Testis (tissue), 3 donors: ENCODE data around the gene SRPRA. TPM values are rescaled to one million over a fixed set of nuclear protein-coding genes. Genes with fewer than 3 reads are reported as not detected.
"Not testable (repeated sequence)": the region's sequence is repeated elsewhere in the genome, so short reads cannot be mapped to it uniquely, and the experiment has no call there.

ENCODE experiments used
- DNase-seq: peaks from one replicate; pipeline ENCODE4 v3.0.0-alpha.2; 2019
- H3K27ac ChIP-seq, 2 donors: fragments of 200-600 bp; sonication (generic); one replicate each; pipeline ENCODE4 v1.5.1; 2019
- H3K27me3 ChIP-seq: fragments of 200-600 bp; sonication (generic); one replicate; pipeline ENCODE4 v1.5.1; 2019
- H3K36me3 ChIP-seq: fragments of 200-600 bp; sonication (generic); one replicate; pipeline ENCODE4 v1.5.1; 2017; ENCODE audit warnings: low read depth; ENCODE audit errors: missing control alignments
- H3K4me1 ChIP-seq: fragments of 200-600 bp; sonication (generic); one replicate; pipeline ENCODE4 v1.5.1; 2019
- H3K4me3 ChIP-seq, 2 donors: fragments of 200-600 bp; sonication (generic); one replicate each; pipeline ENCODE4 v1.5.1; 2017 to 2019
- H3K9me3 ChIP-seq: fragments of 200-600 bp; sonication (generic); one replicate; pipeline ENCODE4 v1.5.1; 2017
- POLR2A ChIP-seq: fragments of 450-650 bp; IDR thresholded peaks from one replicate; pipeline ENCODE4 v1.6.1; 2017; ENCODE audit warnings: antibody characterized with exemption, mild to moderate bottlenecking, moderate library complexity
- WGBS, 2 donors: methylation state at CpG; one replicate each; pipeline ENCODE4 v1.1.5; 2018; 5-methylcytosine and 5-hydroxymethylcytosine counted together
- intact Hi-C: fragments of 100-400 bp; cut with DNase I; formaldehyde crosslinking; loops from one replicate; pipeline ENCODE4 v1.15.1; 2023; ENCODE audit warnings: low total_unique reads
- polyA plus RNA-seq: library from polyadenylated mRNA; stranded (reverse); fragments of 350-450 nt; fragmentation: Illumina TruSeq; extraction: RNeasy Lipid Tissue Mini Kit (QIAGEN cat#74804); gene quantifications from one replicate; pipeline ENCODE4 v1.2.3, GENCODE V29; 2014; ENCODE audit warnings: low read depth, low replicate concordance; ENCODE audit not compliant: insufficient read depth
- total RNA-seq, 2 donors: library from RNA; depleted of rRNA; stranded (reverse); fragments of >200 nt; gene quantifications; one replicate each; pipeline ENCODE4 v1.2.3, GENCODE V29; 2016
- TF ChIP-seq, protein P1 (sequence below), 3 experiments: fragments of 450-650 bp in 2 of 3; fragments of 200-600 bp in 1 of 3; sonication (generic) in 1 of 3; IDR thresholded peaks; one replicate each; pipeline ENCODE4 v1.5.1; 2016 to 2019; ENCODE audit warnings: antibody characterized with exemption in 3 of 3, mild to moderate bottlenecking in 2 of 3, moderate library complexity in 1 of 3

The SRPRA gene
- total and polyA plus RNA-seq, 3 donors from 2014 or later, result 88.4 to 122 (median 105) TPM

DNA sequence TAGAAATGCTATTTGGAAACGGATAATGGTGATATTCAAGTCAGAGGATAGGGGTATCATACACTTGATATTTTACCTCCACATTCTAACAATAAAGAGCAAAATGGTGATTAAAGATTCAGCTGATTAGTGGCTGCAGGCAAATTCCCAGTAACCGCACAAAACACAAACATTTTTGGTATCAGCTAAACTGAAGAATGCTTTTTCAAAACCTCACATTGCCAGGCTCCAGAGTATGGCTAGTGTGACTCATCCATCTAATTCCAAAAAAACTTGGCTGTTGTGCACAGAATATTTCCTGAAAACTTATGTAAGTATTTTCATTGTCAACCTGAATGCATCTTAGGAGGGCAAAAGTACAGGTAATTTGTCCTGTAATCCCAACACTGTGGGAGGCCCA, 10.9 kb downstream of the SRPRA start:
- Histone ChIP-seq H3K27me3 (no peaks in the 10 kb centered on the region), H3K27ac (no peak overlapping the region), H3K4me3 (no peak overlapping the region), H3K36me3 (no peaks in the 10 kb centered on the region), H3K4me1 (peaks cover 17% of the 10 kb centered on the region), H3K9me3 (no peaks in the 10 kb centered on the region)
- DNase-seq, result no peak
- TF ChIP-seq, protein P1, sequence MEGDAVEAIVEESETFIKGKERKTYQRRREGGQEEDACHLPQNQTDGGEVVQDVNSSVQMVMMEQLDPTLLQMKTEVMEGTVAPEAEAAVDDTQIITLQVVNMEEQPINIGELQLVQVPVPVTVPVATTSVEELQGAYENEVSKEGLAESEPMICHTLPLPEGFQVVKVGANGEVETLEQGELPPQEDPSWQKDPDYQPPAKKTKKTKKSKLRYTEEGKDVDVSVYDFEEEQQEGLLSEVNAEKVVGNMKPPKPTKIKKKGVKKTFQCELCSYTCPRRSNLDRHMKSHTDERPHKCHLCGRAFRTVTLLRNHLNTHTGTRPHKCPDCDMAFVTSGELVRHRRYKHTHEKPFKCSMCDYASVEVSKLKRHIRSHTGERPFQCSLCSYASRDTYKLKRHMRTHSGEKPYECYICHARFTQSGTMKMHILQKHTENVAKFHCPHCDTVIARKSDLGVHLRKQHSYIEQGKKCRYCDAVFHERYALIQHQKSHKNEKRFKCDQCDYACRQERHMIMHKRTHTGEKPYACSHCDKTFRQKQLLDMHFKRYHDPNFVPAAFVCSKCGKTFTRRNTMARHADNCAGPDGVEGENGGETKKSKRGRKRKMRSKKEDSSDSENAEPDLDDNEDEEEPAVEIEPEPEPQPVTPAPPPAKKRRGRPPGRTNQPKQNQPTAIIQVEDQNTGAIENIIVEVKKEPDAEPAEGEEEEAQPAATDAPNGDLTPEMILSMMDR (IDR thresholded peaks at IDR 0.05), result no peak
- 82 to 94% methylated on average over 2 of the region's 2 CpGs for WGBS, 2 donors
- intact Hi-C loops, result no loop called here

GRCh38 chr11:126257144-126257543, 11.6 kb downstream of the SRPRA start:
- DNase-seq, result no peak
- Histone ChIP-seq H3K27ac (no peak overlapping the region), H3K36me3 (no peaks in the 10 kb centered on the region), H3K4me1 (peaks cover 17% of the 10 kb centered on the region), H3K9me3 (no peaks in the 10 kb centered on the region), H3K27me3 (no peaks in the 10 kb centered on the region), H3K4me3 (no peak overlapping the region)
- intact Hi-C loops, result no loop called here
- TF ChIP-seq, protein P1 (IDR thresholded peaks at IDR 0.05), result no peak
- no peak for TF ChIP-seq POLR2A
- 85 to 88% methylated on average over 2 of the region's 2 CpGs for WGBS, 2 donors

DNA sequence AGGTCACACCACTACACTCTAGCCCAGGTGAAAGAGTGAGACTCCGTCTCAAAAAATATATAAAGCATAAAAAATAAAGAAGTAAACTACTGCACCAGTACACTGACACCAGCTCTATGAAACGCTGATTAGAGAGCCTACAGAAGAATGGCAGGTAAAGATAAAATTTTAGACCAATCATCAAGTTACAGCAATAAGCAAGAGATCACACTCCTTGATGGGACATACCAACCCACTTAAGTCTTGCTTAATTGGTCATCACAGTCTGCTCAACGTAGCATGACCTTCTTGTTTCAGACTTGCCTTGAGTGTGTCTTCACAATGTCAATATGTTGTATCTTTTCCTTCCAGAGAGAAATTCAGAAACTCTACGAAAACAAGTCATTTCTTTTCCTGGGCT, 12.5 kb downstream of the SRPRA start:
- no peak overlapping the region for H3K4me3 ChIP-seq
- DNase-seq, result no peak
- H3K9me3 ChIP-seq, result no peaks in the 10 kb centered on the region
- TF ChIP-seq, protein P1 (IDR thresholded peaks at IDR 0.05), result no peak
- no peak for TF ChIP-seq POLR2A
- H3K27me3 ChIP-seq, result no peaks in the 10 kb centered on the region
- H3K36me3 ChIP-seq, result no peaks in the 10 kb centered on the region
- intact Hi-C loops, result no loop called here
- peaks cover 17% of the 10 kb centered on the region for H3K4me1 ChIP-seq
- H3K27ac ChIP-seq, result no peak overlapping the region
- WGBS, 2 donors, result 92% methylated on average over 4 of the region's 4 CpGs

- H3K4me1 ChIP-seq, result peaks cover 13% of the 10 kb centered on the region
- H3K27ac ChIP-seq, H3K27me3 ChIP-seq, H3K4me3 ChIP-seq, DNase-seq, H3K36me3 ChIP-seq, H3K9me3 ChIP-seq, intact Hi-C loops: not testable (repeated sequence)
- WGBS, 2 donors, result 92 to 94% methylated on average over 5 of the region's 5 CpGs
These were observed 13.2 kb downstream of the SRPRA start for GRCh38 chr11:126255507-126255906.

GRCh38 chr11:126254819-126255218, 13.9 kb downstream of the SRPRA start:
- 50 to 55% methylated on average over 1 of the region's 1 CpG for WGBS, 2 donors
- H3K36me3 ChIP-seq, result no peaks in the 10 kb centered on the region

More at GRCh38 chr11:126254819-126255218, 13.9 kb downstream of the SRPRA start:
- Histone ChIP-seq H3K9me3 (no peaks in the 10 kb centered on the region), H3K27ac (no peak overlapping the region), H3K4me1 (peaks cover 6% of the 10 kb centered on the region), H3K4me3 (no peak overlapping the region), H3K27me3 (no peaks in the 10 kb centered on the region)
- DNase-seq, result no peak
- TF ChIP-seq, protein P1 (IDR thresholded peaks at IDR 0.05), result no peak
- TF ChIP-seq POLR2A, result no peak
- intact Hi-C loops, result no loop called here
